ENCODE measurements around the gene RXRA.

The RXRA gene

DNA sequence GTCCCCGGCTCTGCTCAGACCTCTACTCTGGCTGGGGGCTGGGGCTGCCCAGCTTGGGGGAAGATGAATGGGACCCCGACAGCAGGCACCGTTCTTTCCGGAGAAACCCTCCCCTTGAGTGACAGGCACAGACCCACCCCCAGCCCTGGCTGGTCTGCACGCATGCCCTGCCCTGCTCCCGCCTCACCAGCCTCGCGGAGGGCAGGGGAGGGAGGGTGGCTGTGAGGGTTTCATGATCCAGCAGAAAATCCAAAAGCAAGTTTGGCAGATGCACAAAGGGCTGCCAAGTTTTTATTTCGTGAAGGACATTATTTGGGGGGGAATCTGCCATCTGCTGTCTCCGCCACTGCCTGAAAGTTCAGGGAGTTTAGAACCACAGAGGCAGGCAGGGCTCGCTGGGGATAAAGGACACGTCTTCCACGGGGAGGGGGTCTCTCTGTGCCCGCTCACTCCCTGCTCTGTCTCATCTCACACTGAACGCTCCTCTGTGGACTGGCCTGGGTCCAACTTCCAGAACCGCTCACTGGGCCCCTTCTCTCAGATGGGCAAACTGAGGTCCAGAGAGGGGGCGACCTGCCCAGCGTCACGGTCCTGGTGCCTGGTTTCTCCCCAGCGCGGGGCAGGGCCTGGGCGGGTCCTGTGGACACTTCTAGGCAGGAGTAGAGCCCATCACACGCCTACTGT, 92.9 kb downstream of the RXRA start:
- no peak for DNase-seq (ENCODE audit: low read depth)

DNA sequence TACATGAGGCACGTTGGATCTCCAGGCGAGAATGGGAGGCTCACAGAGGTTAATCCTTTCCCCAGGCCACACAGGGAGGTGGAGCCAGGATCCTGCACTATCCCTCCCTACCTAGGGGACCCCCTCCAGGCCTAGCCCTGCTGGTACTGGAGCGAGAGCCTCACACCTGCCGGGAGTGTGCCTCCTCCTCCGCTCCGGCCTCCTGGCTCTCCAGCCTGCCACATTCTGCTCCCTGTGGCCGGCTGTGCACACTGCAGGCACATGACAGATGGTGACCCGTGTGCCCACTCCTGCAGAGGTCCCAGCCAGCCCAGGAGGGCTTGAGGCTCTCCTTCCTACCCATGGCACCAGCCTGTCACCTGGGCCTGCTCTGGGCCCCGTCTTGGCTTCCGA, 93.4 kb downstream of the RXRA start:
- DNase-seq (ENCODE audit: low read depth): no peak

DNA sequence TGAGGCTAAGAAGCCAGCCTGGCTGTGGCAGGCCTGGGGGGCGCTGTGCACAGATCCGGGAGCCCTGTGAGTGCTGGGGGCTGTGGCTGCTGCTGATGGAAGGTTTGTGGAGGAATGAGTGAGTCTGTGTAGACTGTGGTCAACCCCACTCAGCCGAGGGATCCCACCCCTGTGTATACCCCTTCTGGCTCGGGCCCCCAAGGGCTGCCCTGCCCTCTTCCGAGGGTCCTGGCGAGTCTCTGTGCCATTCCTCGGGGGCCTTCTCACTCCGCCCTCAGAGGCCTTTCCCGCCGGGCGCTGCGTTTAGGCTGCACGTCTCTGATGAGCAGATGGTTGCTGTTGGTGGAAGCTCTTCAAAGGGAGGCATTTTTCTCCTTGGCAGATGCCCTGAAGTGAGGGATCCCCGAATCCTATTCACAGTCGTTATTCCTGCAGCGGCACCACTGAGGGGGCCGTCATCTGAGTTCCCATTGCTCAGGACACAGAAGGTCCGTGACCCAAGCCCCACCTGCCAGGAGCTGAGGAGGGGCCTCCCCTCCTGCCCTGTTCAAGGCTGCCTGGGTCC, 94.1 kb downstream of the RXRA start:
- no peak for DNase-seq (ENCODE audit: low read depth)

DNA sequence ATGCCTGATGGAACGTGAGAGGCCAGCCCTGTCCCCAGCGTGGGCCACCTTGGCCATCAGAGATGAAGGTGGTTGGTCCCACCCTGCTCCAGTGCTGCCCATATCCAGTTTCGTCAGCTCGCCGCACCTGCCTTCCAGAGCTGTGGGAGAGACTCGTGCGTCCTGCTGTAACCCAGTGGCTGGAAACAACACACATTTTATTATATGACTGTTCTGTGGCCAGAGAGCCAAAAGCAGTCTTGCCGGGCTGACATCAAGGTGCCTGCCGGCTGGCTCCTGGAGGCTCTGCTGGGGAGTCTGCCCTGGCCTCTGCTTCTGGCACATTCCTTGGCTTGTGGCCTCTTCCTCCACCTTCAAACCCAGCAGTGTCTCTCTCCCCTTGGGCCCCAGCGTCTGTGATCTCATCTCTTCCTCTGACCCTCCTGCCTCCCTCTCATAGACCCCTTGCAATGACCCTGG, 94.7 kb downstream of the RXRA start:
- DNase-seq (ENCODE audit: low read depth): no peak

DNA sequence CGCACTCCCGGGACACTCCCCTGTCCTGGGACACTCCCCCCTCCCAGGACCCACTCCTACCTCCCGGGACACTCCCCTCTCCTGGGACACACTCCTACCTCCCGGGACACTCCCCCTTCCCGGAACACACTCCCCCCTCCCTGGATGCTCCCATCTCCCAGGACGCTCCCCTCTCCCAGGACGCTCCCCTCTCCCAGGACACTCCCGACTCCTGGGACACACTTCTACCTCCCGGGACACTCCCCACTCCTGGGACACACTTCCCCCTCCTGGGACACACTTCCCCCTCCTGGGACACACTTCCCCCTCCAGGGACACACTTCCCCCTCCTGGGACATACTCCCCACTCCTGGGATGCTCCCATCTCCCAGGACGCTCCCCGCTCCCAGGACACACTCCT, 95.6 kb downstream of the RXRA start:
- DNase-seq (ENCODE audit: low read depth): no peak

DNA sequence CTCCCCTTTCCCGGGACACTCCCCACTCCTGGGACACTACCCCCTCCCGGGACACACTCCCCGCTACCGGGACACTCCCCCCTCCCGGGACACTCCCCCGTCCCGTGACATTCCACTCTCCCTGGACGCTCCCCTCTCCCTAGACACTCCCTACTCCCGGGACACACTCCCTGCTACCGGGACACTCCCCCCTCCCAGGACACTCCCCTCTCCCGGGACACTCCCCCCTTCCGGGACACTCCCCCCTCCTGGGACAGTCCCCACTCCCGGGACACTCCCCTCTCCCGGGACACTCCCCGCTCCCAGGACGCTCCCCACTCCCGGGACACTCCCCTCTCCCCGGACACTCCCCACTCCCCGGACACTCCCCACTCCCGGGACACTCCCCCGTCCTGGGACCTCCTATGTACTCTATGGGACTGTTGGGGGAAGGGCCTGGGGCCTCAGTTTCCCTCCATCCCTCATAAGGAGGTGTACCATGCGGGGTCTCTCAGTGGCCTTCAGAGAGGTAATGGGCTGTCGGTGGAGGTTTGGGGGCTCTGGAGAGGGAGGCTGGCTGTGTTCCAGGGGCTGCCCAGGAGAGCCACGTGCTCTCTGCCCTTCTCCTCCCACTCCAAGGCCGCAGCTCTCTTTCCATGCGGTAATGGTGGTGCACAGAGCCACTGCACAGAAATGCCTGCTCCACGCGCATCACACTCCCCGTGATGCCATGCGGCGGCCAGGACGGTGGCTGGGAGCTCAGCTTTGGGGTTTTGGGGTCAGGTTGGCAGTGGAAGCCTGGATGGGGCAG, 96.2 kb downstream of the RXRA start:
- no peak for DNase-seq (ENCODE audit: low read depth)

DNA sequence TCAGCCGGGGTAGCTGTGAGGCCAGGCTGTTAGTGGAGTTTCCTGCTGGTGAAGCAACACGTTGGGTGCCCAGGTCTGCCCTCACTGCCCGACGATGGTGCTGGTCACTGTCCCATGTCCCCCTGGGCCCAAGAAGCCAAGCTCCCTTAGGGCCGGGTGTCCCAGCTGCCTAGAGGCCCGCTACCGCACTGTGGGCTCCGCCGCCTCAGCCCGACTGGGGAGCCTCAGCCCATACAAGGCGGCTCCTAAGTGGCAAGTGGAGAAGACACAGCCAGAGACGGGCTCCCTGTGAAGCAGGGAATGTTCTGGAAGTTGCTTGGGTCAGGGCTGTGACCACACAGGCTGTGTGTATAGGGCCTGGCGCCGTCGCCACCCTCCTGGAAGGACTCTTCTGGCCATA, 96.9 kb downstream of the RXRA start:
- DNase-seq (ENCODE audit: low read depth): no peak

DNA sequence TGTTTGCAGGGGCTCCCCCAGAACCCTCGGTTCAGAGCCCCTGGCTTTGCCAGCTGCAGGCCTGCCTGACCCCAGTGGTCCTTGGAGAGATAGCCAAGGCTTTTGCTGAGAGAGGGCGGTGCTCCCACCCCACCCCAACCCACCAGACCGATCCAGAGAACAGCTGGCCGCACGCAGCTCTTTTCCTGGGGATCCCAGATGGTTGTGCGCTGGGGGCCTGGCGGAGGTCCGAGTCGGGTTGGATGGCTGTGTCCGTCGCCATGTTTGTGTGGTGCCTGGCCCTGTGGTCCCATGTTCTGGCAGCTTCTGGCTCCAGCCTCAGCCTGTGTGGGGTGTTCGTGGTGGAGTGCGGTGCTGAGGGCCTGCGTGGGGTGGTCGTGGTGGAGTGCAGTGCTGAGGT, 97.5 kb downstream of the RXRA start:
- DNase-seq (ENCODE audit: low read depth): no peak

DNA sequence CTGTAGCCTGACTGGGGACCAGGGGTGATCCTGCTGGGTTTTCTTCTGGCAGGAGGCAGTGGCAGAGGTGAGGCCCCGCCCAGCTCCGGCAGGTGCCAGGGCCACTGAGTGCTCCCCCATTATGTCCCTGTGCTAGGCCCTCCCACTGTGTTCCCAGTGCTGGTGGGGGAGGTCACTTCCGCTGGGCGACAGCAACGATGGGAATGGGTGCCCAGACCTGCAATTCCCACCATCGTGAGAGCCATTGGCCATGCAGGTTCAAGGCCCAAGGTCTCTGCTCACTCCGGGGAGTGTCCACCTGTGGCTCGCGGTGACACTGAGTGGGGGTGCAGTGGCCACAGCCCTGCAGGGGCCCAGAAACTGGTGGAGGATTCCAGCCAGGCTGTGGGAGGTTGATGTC, 98.6 kb downstream of the RXRA start:
- no peak for DNase-seq (ENCODE audit: low read depth)

DNA sequence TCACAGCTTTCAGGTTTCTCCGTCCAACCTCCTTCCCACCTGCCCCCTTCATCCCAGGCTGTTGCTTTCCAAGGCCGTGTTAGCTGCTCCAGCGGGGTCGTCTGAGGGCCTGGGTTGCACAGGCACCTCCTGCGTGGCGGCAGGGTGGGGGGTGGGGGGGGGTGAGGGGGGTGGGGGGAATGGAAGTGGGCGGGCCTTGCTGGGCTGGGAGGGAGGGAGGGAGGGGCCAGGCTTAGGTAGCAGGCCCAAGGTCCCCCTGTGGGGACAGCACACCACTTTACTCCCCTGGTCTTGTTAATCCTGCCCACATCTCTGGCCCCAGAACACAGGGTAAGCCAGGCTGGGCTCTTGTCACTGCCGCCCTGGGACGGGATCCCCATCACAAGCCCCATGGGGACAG, 99.1 kb downstream of the RXRA start:
- DNase-seq (ENCODE audit: low read depth): no peak

DNA sequence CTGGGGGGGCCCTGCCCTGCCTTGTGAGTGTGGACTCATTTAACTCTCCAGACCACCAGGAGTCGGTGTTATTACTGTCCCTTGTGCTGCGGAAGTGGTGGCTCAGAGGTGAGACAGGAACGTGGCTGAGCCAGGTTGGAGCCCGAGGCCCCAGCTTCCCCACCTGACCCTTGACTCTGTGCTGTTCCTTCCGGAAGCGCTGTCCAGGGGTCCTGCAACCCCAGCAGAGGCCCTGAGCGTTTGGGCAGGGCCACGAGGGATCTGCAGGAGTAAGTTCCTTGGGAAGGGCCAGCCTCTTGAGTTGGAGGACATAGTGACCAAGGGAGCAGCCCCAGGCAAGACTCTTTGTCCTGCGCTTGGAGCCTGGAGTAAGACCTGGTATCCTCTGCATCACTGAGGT, 99.6 kb downstream of the RXRA start:
- no peak for DNase-seq (ENCODE audit: low read depth)

DNA sequence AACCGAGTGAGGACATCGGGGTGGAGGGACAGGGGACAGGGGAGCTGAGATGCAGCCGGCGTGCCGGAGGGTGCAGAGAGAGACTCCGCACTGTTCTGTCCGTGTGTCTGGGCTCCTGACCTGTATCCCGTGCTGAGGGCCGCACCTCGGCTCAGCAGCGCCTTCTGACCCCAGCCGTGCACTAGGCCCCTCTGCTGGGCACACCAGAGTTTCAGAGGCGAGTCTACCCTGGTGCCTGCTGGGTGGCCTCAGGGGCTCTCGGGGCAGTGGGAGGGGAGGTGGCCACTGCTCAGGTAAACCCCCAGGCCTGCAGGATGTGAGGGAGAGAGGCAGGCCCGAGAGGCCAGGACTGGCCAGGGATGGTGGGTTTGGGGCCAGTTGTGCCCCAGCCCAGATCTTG, 100.2 kb downstream of the RXRA start:
- DNase-seq (ENCODE audit: low read depth): no peak

DNA sequence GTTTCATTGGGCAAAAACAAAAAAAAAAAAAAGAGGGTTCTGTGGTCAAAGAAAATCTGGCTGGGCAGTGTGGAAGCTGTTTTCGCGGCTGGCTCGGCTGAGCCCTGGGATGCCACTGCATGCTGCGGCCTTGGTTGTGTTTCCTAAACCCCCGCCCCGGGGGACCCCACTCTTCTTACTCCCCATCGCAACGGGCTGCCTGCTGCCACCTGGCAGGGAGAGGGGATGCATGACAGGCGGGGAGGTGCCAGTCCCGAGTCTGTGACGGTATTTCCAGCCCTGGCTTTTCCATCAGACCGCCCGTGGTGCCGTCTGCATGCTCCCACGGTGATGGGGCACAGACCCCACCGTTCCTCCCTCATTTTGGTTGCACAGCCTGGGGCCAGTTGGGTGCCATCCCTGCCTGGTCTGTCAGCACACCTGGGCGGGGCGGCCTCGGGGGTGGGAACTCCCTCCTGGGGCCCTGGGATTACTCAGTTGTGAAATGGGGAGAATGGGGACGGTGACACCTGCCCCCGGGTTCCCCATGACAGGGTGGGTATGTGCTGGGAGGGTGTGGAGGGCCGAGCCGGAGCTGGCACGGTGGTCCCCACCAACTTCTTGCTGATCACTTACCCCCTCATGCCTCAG, 101.0 kb downstream of the RXRA start:
- DNase-seq (ENCODE audit: low read depth): no peak

DNA sequence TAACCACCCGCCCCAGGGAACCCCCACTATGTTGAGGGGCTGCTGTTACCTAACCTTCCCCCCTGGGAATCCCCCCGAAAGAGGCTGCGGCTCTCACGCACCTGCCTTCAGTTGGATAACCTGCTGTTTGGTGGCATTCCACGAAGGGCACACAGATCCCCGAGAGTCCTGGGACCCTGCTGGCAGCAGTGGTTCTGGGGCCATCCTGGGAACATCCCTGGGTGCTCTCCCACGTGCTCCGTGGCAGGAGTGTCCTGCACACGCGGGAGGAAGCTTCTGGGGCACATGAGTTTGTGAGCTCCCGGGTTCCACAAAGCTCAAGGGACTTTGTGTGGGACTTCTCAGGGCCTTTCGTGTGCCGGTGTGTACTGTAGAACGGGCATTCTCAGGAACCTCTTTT, 102.3 kb downstream of the RXRA start:
- no peak for DNase-seq (ENCODE audit: low read depth)

DNA sequence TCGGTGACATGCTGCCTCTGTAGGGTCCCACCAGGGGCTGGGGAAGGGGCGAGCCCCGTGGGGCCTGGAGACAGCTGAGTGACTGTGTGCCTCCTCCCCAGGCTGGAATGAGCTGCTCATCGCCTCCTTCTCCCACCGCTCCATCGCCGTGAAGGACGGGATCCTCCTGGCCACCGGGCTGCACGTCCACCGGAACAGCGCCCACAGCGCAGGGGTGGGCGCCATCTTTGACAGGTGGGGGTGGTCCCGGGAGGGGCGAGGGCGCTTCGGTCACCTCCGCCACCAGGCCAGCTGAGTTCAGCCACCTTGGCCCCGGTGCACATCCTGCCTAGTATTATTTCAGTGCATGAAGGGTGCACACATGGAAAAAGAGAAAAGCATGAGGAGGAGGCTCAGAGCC, 102.8 kb downstream of the RXRA start:
- no peak for DNase-seq (ENCODE audit: low read depth)

DNA sequence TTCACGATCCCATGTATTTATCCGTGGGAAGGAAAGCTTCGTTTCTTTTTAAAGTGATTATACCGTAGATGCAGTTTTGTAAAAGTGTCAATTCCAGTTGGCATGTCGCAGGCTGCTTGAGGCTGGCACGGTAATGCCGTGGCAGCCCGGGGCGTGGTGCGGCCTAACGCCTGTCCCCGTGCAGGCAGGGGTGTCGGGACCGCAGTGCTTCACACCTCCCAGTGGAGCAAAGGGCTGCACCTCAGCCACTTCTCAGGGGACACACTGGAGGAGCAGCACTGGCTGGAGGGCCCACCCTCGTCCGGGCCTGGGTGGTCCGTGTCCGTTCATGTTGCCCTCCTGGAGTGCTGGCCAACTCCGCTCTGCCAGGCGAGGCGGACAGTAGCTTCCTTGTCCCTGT, 103.2 kb downstream of the RXRA start:
- DNase-seq (ENCODE audit: low read depth): no peak

DNA sequence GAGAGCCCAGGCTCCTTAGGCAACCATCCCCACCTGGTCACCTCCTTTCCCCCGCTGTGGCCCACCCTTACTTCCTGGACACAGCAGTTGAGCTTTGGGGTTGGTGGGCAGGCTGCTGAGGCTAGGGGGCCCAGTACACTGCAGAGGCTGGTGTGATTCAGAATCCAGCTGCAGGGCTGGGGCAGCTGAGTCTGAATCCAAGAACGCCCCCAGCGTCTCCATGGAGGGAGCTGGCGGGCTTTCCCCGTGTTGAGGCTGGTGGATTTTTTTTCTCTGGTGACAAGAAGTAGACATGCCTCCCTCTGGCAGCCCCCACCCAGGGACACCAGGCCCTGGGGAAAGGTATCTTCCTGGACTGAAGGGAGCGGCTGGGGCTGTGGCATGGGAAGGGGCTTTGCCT, 104.8 kb downstream of the RXRA start:
- no peak for DNase-seq (ENCODE audit: low read depth)

DNA sequence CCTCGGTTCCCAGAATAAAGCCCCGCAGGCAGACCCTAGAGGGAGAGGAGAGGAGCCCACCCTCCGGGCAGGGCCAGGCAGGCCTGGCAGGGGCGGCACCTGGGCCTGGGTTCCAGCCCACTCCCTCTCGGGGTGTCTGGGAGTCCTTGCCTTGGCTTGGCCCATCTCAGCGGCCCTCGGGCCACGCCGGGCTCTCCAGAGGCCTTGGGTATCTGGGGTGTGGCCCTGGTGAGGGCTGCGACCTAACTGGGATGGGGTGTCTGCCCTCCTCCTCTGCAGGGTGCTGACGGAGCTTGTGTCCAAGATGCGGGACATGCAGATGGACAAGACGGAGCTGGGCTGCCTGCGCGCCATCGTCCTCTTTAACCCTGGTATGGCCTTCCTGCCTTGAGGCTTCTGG, 105.4 kb downstream of the RXRA start:
- DNase-seq (ENCODE audit: low read depth): no peak

DNA sequence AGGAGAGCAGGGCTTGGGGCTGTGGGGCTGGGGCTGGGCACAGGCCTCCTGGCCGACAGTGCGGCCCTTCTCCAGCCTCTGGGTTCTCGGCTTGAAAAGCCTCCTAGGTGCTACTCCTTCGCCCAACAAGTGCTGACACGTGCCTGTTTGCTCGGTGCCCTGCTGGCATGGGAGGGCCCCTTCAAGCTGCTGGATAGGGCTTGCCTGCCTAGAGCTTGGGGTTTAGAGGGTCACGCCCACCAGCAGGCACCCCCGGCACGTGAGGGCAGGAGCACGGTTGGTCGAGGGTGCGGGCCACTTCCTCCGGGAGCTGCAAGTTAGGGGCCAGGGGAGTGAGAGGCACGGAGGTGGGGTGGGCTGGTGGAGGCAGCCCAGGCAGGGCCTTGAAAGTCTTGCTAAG, 106.2 kb downstream of the RXRA start:
- DNase-seq (ENCODE audit: low read depth): no peak

DNA sequence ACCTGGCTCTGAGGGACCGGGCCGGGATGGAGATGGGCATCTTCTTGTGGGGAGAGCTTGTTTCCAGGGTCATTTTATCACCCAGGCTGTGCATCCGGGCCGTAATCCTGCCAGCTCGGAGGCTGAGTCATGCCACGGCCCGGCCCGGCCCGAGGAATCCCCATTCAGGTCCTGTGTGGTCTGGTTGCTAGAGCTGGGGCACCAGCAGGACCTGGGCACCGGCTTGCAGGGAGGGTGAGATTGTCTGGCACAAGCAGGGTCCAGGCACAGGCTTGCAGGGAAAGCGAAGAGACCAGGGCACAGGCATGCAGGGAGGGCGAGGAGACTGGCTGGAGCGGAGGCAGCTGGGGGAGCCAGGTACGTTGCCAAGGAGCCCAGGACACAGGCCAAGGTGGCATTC, 106.8 kb downstream of the RXRA start:
- DNase-seq (ENCODE audit: low read depth): peak; percentile 55

DNA sequence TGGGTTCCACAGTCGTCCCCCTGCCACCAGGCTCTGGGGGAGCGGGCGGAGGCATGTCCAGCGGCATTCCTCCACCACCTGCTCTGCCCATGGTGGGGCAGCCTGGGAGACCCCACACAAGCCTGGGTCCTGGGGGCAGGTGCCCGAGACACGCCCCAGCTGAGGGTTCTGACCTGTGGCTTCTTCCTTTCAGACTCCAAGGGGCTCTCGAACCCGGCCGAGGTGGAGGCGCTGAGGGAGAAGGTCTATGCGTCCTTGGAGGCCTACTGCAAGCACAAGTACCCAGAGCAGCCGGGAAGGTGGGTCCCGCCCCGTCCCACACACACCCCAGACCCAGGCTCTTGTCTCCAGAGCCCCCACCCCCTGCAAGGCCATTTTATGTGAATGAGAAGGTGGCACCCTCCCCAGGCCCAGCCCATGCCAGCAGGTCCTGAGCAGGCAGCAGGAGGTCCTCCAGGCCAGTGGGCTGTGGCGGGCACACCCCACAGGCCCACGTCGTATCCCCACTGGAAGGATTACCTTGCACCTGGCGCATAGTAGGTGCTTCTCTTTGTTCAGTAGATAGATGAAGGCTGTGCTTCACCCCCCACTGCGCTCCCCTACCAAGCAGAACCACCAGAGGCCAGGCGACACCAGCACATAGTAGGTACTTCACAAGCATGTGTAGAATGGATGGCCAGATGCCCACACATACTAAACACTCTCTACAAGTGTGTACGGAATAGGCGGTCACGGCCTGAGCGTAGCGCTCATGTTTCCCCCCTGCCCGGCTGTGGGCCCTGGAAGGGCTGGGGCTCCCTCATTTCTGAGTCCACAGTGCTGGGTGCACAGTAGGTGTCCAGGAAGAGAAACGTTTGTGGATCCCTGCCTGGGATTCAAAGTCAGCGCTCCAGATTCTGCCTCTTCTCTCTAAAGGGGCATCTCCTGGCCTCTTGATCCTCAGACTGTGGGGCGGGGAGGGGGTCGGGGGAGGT, 107.9 kb downstream of the RXRA start:
- DNase-seq (ENCODE audit: low read depth): peak; percentile 10
